Embryonic facial prominence (tissue), 1 donor: Measurements from ENCODE around the gene PRR15L.
"Not testable (repeated sequence)": the region's sequence is repeated elsewhere in the genome, so short reads cannot be mapped to it uniquely, and the experiment has no call there.

ENCODE experiments used
- DNase-seq: peaks from one replicate; pipeline ENCODE4 v3.0.0-alpha.2; 2016; ENCODE audit errors: extremely low spot score

The PRR15L gene

DNA sequence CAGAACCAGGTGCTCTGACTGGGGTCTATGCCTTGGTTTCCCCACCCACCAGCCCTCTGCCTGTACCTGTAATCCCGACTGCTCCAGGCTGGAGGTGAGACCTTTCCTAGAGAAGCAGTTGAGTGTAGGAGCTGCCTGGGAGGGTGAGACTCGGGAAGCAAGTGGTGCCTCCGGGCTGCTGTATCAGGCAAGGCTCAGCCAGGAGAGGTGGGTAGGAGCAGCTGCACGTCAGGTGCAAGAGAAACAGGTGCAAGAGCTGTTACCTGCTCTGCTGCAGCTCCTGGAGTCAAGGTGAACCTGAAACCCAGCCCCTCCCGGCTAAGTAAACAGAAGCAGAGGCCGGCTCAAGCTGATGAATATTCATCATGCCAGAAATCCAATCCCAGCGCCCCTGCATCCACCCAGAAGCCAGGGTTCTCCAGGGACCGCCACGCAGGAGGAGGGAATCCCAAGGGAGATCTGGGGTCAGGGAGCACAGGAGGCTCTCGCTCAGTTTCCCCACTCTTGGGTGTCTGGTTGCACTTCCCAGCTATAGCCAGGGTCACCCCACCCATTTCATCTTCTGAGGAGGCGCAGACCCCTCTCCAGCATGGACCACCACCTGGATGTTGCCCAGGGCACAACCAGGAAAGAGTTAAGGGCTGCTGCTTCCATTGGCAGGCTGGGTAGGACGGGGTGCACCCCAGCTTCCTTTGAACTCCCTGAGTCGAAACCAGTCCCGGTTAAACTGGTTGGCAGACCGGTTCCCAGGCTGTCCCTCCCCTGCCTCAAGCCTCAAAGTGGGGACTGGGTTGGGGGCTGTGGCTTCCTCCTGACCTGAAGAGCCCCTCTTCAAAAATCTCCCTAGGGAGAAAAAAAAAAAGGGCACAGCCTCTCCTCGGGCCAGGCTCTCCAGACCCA lies at the start of gene PRR15L:
PRR15L (minus strand) TSS at position 293 of the 900 bp plus-strand sequence. CDS start 4,649 bp downstream, outside the sequence.
- DNase-seq: no peak

DNA sequence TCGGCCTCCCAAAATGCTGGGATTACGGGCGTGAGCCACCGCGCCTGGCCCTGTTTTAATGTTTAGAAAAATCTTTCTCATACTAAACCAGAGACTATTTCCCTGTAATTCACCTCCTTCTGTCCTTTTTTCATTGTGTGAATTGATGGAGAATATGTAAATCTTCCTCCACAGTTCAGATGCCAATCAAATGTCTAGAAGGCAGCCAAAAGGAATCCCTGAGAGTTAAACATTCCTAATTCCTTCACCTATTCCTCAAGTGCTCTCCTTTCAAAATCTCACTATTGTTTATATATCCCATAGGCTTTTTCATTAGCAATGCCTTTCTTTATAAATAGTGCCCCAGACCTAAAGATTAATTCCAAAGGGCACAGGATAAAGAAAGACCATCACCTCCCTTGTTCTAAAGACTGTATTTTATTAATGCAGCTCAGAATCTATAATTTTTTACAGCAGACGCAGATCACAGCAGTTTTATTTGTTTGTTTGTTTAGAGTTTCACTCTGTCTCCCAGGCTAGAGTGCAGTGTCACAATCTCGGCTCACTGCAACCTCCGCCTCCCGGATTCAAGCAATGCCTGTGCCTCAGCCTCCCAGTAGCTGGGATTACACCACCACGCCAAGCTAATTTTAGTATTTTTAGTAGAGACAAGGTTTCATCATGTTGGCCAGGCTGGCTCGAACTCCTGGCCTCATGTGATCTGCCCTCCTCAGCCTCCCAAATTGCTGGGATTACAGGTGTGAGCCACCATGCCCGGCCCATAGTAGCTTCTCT lies 49.4 kb upstream of the PRR15L start:
- no peak for DNase-seq

DNA sequence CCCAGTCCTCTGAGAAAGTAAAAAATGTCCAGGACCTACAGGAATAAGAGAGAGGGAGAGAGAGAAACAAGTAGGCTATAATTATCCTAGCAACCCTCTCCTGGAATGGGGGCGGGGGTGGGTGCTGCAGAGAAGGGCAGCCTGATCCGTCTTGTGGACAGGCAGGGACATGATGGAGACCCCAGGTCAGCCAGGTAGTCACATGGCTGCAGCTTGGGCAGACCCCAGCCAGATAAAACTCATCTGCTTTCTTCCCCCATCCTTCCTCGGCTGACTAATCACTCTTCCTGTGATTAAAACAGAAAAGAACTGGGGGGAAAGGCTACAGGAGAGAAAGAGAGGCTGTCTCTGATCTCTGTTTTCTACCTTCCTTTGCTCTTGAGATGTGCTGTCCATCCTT lies 47.3 kb upstream of the PRR15L start:
- DNase-seq: no peak

GRCh38 chr17:48003417-48004151 lies 45.9 kb upstream of the PRR15L start:
- no peak for DNase-seq

GRCh38 chr17:48002916-48003416 lies 45.3 kb upstream of the PRR15L start:
- no peak for DNase-seq

DNA sequence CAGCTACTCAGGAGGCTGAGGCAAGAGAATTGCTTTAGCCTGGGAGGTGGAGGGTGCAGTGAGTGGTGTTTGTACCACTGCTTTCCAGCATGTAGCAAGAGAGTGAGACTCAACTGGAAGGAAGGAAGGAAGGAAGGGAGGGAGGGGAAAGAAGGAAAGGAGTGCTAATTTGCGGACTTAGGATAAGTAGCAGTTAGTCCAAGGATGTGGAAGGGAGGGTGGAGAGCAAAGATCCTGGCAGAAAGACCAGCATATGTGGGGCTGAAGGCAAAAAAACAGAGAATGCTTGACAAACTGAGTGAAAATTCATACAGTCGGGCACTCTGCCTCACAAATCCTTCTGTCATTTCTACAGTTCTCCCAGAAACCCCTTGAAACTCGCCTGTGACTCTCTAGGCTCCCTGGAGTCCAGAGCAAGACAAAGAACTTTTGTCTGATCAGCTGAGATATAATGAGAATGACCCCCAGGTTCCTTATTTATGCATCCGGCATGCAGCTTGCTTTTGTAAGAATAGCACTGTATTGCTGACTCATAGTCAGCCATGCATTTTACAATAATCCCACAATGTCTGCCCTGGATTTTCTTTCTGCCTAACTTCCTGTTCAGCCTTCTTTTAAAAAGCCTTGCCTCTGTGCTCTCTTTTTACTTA lies 44.7 kb upstream of the PRR15L start:
- no peak for DNase-seq

GRCh38 chr17:48001657-48002056 lies 44.0 kb upstream of the PRR15L start:
- DNase-seq: not testable (repeated sequence)

- DNase-seq: no peak
Measured at GRCh38 chr17:48001197-48001596, 43.5 kb upstream of the PRR15L start.

DNA sequence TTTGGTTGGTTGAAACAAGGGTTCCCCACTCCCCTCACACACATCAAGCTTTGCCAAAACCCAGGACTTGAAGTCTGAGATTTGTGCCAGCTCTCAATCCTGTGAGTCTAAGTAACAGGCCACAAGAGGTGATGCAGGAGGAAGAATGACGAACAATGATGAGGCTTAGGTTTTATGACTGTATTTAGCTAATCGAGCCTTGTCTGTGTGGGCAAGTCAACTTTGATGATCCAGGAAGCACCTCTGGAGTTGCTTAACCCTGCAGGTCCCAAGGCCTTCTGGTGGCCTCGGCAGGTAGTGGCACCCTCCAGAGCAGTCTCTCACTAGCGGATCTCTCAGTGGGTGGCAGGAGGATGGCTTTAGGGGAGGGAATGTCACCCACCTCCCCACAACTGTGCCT lies 41.9 kb upstream of the PRR15L start:
- no peak for DNase-seq

- no peak for DNase-seq
Measured at GRCh38 chr17:47998044-47998443, 40.4 kb upstream of the PRR15L start.

DNA sequence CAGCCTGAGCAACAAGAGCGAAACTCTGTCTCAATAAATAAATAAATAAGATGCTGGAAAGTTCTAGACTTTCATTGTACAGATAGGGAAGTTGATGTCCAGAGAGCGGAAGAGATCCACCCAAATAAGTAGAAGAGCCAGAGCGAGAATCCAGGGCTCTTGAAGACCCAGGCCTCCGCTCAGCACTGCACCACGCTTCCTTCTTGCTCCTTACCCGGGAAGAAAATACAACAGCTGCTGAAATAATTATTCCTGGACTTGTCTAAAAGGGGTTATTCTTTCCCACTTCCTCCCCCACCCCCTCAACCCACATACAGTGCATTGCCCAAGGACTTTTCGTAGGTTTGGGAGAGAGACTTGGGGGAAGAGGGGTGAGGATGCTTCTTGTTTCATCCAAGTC lies 39.9 kb upstream of the PRR15L start:
- no peak for DNase-seq

GRCh38 chr17:47996201-47996600 lies 38.5 kb upstream of the PRR15L start:
- no peak for DNase-seq

- DNase-seq: no peak
Measured at GRCh38 chr17:47995241-47995935, 37.7 kb upstream of the PRR15L start.

- DNase-seq: no peak
Measured at GRCh38 chr17:47994724-47995123, 37.0 kb upstream of the PRR15L start.

- DNase-seq: no peak
Measured at GRCh38 chr17:47993964-47994363, 36.3 kb upstream of the PRR15L start.

DNA sequence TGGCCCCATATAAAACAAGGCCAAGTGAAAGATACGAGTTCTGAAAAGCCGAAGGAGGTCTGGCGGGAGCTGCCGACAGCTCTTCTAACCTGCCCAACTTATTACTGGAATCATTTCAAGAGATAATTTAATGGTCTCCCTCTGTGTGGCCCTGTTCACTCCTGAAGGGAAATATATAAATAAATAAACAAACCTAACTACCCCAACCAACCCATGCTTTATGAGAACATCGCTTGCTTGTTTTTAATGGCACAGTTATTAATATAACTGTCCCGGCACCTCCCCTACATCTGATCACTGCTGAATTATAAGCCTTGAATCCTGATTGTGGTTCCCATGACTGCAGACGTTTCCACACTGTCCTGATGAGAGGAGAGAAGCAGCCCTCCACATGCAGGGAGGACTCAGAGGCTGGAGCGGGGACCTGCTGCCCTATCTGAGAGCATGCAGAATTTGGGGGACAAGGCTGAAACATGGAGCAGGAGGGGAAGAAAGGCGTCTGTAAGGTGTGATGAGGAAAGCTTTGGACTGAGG lies 35.4 kb upstream of the PRR15L start:
- DNase-seq: no peak

DNA sequence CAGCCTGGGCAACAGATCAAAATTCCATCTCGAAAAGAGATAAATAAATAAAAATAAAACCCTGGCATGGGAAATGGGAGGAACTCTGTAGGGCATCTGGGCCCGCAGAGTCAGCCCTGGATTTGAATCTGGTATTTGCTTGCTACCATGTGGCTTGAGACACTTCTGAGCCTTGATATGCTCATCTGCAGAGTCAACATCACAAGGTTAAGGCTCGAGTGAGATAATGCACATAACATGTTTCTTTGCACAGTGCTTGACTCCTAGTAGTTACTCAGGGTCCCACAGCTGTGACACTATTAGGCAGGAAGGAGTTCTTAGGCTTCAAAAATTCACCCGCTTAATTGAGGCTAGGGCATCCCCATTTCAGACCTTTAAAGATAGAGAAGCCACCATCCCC lies 34.5 kb upstream of the PRR15L start:
- DNase-seq: no peak

- DNase-seq: no peak
Measured at GRCh38 chr17:47990962-47991731, 33.5 kb upstream of the PRR15L start.

- no peak for DNase-seq
Measured at GRCh38 chr17:47989700-47990099, 32.0 kb upstream of the PRR15L start.

GRCh38 chr17:47989159-47989558 lies 31.5 kb upstream of the PRR15L start:
- no peak for DNase-seq
